Measurements from ENCODE around the gene ZNF479. TPM values are rescaled to one million over a fixed set of nuclear protein-coding genes. Genes with fewer than 3 reads are reported as not detected.
"Not testable (repeated sequence)": the region's sequence is repeated elsewhere in the genome, so short reads cannot be mapped to it uniquely, and the experiment has no call there.

ZNF479 gene
- total RNA-seq: not detected in 2 replicates
- long read RNA-seq: 0 reads

- not testable (repeated sequence) for DNase-seq (ENCODE audit: extremely low spot score, unreplicated experiment); H3K4me3 Mint-ChIP-seq (ENCODE audit: unreplicated experiment); H3K27me3 Mint-ChIP-seq (ENCODE audit: unreplicated experiment); H3K36me3 Mint-ChIP-seq (ENCODE audit: unreplicated experiment); H3K27ac Mint-ChIP-seq (ENCODE audit: unreplicated experiment); H3K4me1 Mint-ChIP-seq (ENCODE audit: unreplicated experiment)
- peaks cover 25% of the 10 kb centered on the region for H3K9me3 Mint-ChIP-seq (ENCODE audit: unreplicated experiment)
These were observed at the start of gene ZNF479 for GRCh38 chr7:57132336-57132735. ZNF479 (minus strand) TSS chr7:57132436; CDS start chr7:57132324, 112 bp downstream.

- TF ChIP-seq CTCF (IDR thresholded peaks at IDR 0.05): no peak
- Mint-ChIP-seq H3K4me1 (ENCODE audit: unreplicated experiment) (no peaks in the 10 kb centered on the region), H3K27me3 (ENCODE audit: unreplicated experiment) (no peaks in the 10 kb centered on the region), H3K4me3 (ENCODE audit: unreplicated experiment) (no peak overlapping the region), H3K27ac (ENCODE audit: unreplicated experiment) (no peak overlapping the region), H3K9me3 (ENCODE audit: unreplicated experiment) (peaks cover 8% of the 10 kb centered on the region), H3K36me3 (ENCODE audit: unreplicated experiment) (no peaks in the 10 kb centered on the region)
- DNase-seq (ENCODE audit: extremely low spot score, unreplicated experiment): peak; percentile 51
These were observed 49.8 kb upstream of the ZNF479 start for GRCh38 chr7:57182031-57182430.

GRCh38 chr7:57181281-57181680 lies 49.0 kb upstream of the ZNF479 start:
- no peak for TF ChIP-seq CTCF (IDR thresholded peaks at IDR 0.05)
- Mint-ChIP-seq H3K4me1 (ENCODE audit: unreplicated experiment) (no peaks in the 10 kb centered on the region), H3K4me3 (ENCODE audit: unreplicated experiment) (no peak overlapping the region), H3K27ac (ENCODE audit: unreplicated experiment) (no peak overlapping the region), H3K9me3 (ENCODE audit: unreplicated experiment) (peaks cover 8% of the 10 kb centered on the region), H3K36me3 (ENCODE audit: unreplicated experiment) (no peaks in the 10 kb centered on the region), H3K27me3 (ENCODE audit: unreplicated experiment) (no peaks in the 10 kb centered on the region)
- peak; percentile 63 for DNase-seq (ENCODE audit: extremely low spot score, unreplicated experiment)

GRCh38 chr7:57179776-57180415 lies 47.7 kb upstream of the ZNF479 start:
- Mint-ChIP-seq H3K27me3 (ENCODE audit: unreplicated experiment) (no peaks in the 10 kb centered on the region), H3K27ac (ENCODE audit: unreplicated experiment) (no peak overlapping the region), H3K4me3 (ENCODE audit: unreplicated experiment) (no peak overlapping the region), H3K9me3 (ENCODE audit: unreplicated experiment) (peaks cover 8% of the 10 kb centered on the region), H3K36me3 (ENCODE audit: unreplicated experiment) (no peaks in the 10 kb centered on the region), H3K4me1 (ENCODE audit: unreplicated experiment) (no peaks in the 10 kb centered on the region)
- DNase-seq (ENCODE audit: extremely low spot score, unreplicated experiment): peak; percentile 79
- TF ChIP-seq CTCF (IDR thresholded peaks at IDR 0.05): no peak

GRCh38 chr7:57178768-57179139 lies 46.5 kb upstream of the ZNF479 start:
- Mint-ChIP-seq H3K36me3 (ENCODE audit: unreplicated experiment) (no peaks in the 10 kb centered on the region), H3K27ac (ENCODE audit: unreplicated experiment) (no peak overlapping the region), H3K27me3 (ENCODE audit: unreplicated experiment) (no peaks in the 10 kb centered on the region), H3K4me3 (ENCODE audit: unreplicated experiment) (no peak overlapping the region), H3K9me3 (ENCODE audit: unreplicated experiment) (peaks cover 8% of the 10 kb centered on the region), H3K4me1 (ENCODE audit: unreplicated experiment) (no peaks in the 10 kb centered on the region)
- peak; percentile 68 for DNase-seq (ENCODE audit: extremely low spot score, unreplicated experiment)
- no peak for TF ChIP-seq CTCF (IDR thresholded peaks at IDR 0.05)

Measured in osteocyte (in vitro differentiated cells).